A673 (cell line): ENCODE results near the gene BMERB1. TPM values are rescaled to one million over a fixed set of nuclear protein-coding genes. Genes with fewer than 3 reads are reported as not detected.
"Not testable (repeated sequence)": the region's sequence is repeated elsewhere in the genome, so short reads cannot be mapped to it uniquely, and the experiment has no call there.

Source experiments
- BruUV-seq: library from RNA; stranded (reverse); fragments of 400-500 nt; replicated peaks from 2 replicates; lab custom pipeline; 2021; lab: Mats Ljungman, UMichigan
- CTCF ChIA-PET: fragments of 300-600 bp; sonication (Branson Sonifier 250); formaldehyde crosslinking; loops from one replicate; lab custom pipeline; 2022; ENCODE audit warnings: antibody characterized with exemption; lab: Charles Lee
- POLR2A ChIA-PET: fragments of 300-600 bp; sonication (Branson Sonifier 250); formaldehyde crosslinking; loops from one replicate; lab custom pipeline; 2022; ENCODE audit warnings: antibody characterized with exemption; ENCODE audit not compliant: low non-redundant PET; lab: Charles Lee
- DNase-seq: peaks from one replicate; pipeline ENCODE4 v3.0.0-alpha.2; 2015; ENCODE audit warnings: low spot score
- H3K27ac ChIP-seq: fragments of 200-600 bp; sonication (generic); 2 replicates; pipeline ENCODE4 v1.5.1; 2016; ENCODE audit warnings: mixed run types, low read depth, mild to moderate bottlenecking, mixed read lengths, antibody characterized with exemption, low read length; ENCODE audit not compliant: poor library complexity, severe bottlenecking
- H3K27me3 ChIP-seq: fragments of 200-600 bp; sonication (generic); replicated peaks from 2 replicates; pipeline ENCODE4 v1.6.1; 2017; ENCODE audit warnings: mixed run types, low read depth, mild to moderate bottlenecking, mixed read lengths, antibody characterized with exemption, low read length; ENCODE audit not compliant: insufficient read depth, poor library complexity
- H3K36me3 ChIP-seq: fragments of 200-600 bp; sonication (generic); 2 replicates; pipeline ENCODE4 v1.6.1; 2016; ENCODE audit warnings: mixed run types, mild to moderate bottlenecking, mixed read lengths, antibody characterized with exemption, low read length; ENCODE audit not compliant: insufficient read depth, poor library complexity, severe bottlenecking
- H3K4me1 ChIP-seq: fragments of 200-600 bp; sonication (generic); 2 replicates; pipeline ENCODE4 v1.6.1; 2017; ENCODE audit warnings: mixed run types, mild to moderate bottlenecking, mixed read lengths, antibody characterized with exemption, low read length; ENCODE audit not compliant: insufficient read depth, poor library complexity, severe bottlenecking
- H3K4me3 ChIP-seq: fragments of 200-600 bp; sonication (generic); 2 replicates; pipeline ENCODE4 v1.5.1; 2016; ENCODE audit warnings: low read depth, mixed run types, mild to moderate bottlenecking, mixed read lengths, low read length; ENCODE audit not compliant: poor library complexity, severe bottlenecking
- H3K9me3 ChIP-seq: fragments of 200-600 bp; sonication (generic); 2 replicates; pipeline ENCODE4 v1.6.1; 2016; ENCODE audit warnings: mixed run types, low read depth, mild to moderate bottlenecking, mixed read lengths, antibody characterized with exemption, low read length; ENCODE audit not compliant: poor library complexity, severe bottlenecking
- EZH2 ChIP-seq: fragments of 200-600 bp; sonication (generic); IDR thresholded peaks from 2 replicates; pipeline ENCODE4 v1.6.1; 2017; ENCODE audit warnings: borderline replicate concordance, low read depth, mild to moderate bottlenecking, mixed read lengths, antibody characterized with exemption, low read length; ENCODE audit not compliant: poor library complexity, severe bottlenecking
- intact Hi-C: fragments of 100-400 bp; cut with micrococcal nuclease; formaldehyde crosslinking; loops from one replicate; pipeline ENCODE4 v1.10.0; 2022; ENCODE audit not compliant: unreplicated experiment
- total RNA-seq: library from RNA; stranded (reverse); gene quantifications from 2 replicates; pipeline ENCODE4 v1.2.3, GENCODE V29; 2021
- TF ChIP-seq, protein P1 (sequence below): fragments of 300-800, 200-600 bp; sonication (generic); conservative IDR thresholded peaks from 2 replicates; pipeline ENCODE4 v1.5.1; 2017; ENCODE audit warnings: low read depth, mild to moderate bottlenecking, antibody characterized with exemption, low read length, moderate library complexity, mixed read lengths

BMERB1 gene
- total RNA-seq, 1 experiment from 2014 or later: 11.5 TPM

DNA sequence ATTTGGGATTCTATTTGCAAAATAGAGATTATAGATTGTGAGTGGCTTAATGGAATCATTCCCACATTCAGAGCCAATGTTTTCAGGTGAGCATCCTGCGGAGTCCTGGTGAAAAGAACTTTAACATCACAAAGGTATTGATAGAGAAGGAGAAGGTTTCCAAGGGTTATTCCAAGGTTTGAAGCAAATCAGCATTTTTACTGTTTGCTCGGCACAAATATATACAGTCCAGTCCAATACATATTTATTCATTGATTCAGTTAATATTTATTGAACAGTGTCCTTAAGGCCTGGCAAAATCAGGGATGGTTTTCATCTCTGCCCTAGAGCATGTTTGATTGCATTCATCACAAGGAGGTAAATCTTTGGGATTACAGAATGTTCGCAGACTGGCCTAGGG, 32.4 kb upstream of the BMERB1 start:
- Histone ChIP-seq H3K36me3 (no peaks in the 10 kb centered on the region), H3K27ac (no peak overlapping the region), H3K4me1 (no peaks in the 10 kb centered on the region), H3K4me3 (no peak overlapping the region), H3K9me3 (no peaks in the 10 kb centered on the region), H3K27me3 (no peaks in the 10 kb centered on the region)
- DNase-seq: no peak
- intact Hi-C loops: no loop called here
- CTCF ChIA-PET: no interaction called here
- TF ChIP-seq, protein P1, sequence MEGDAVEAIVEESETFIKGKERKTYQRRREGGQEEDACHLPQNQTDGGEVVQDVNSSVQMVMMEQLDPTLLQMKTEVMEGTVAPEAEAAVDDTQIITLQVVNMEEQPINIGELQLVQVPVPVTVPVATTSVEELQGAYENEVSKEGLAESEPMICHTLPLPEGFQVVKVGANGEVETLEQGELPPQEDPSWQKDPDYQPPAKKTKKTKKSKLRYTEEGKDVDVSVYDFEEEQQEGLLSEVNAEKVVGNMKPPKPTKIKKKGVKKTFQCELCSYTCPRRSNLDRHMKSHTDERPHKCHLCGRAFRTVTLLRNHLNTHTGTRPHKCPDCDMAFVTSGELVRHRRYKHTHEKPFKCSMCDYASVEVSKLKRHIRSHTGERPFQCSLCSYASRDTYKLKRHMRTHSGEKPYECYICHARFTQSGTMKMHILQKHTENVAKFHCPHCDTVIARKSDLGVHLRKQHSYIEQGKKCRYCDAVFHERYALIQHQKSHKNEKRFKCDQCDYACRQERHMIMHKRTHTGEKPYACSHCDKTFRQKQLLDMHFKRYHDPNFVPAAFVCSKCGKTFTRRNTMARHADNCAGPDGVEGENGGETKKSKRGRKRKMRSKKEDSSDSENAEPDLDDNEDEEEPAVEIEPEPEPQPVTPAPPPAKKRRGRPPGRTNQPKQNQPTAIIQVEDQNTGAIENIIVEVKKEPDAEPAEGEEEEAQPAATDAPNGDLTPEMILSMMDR: no peak
- no peak for TF ChIP-seq EZH2
- POLR2A ChIA-PET: no interaction called here
- BruUV-seq: no TSS peak

DNA sequence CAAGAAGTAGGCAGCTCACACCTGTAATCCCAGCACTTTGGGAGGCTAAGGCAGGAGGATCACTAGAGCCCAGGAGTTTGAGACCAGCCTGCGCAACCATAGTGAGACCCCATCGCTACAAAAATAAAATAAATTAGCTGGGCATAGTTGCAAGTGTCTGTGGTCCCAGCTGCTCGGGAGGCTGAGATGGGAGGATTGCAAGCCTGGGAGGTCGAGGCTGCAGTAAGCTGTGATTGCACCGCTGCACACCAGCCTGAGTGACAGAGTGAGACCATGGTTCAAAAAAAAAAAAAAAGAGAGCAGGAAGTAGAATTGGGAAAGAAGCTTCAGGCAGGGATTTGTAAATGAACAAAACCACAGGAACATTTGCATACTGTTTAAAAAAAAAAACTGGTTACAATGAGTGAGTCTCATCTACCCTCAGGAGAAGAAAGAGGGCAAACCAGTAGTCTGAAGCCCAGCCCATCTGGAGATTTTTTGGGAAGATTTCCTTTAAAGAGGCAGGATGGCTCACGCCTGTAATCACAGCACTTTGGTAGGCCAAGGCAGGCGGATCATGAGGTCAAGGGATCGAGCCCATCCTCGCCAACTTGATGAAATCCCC, 30.9 kb upstream of the BMERB1 start:
- no TSS peak for BruUV-seq
- H3K27ac ChIP-seq: no peak overlapping the region
- H3K4me3 ChIP-seq: no peak overlapping the region
- ChIA-PET CTCF (no interaction called here), POLR2A (no interaction called here)
- TF ChIP-seq, protein P1: no peak
- TF ChIP-seq EZH2: no peak
- H3K4me1 ChIP-seq: no peaks in the 10 kb centered on the region
- H3K9me3 ChIP-seq: no peaks in the 10 kb centered on the region
- no peak for DNase-seq
- no peaks in the 10 kb centered on the region for H3K27me3 ChIP-seq
- intact Hi-C loops: no loop called here
- no peaks in the 10 kb centered on the region for H3K36me3 ChIP-seq

DNA sequence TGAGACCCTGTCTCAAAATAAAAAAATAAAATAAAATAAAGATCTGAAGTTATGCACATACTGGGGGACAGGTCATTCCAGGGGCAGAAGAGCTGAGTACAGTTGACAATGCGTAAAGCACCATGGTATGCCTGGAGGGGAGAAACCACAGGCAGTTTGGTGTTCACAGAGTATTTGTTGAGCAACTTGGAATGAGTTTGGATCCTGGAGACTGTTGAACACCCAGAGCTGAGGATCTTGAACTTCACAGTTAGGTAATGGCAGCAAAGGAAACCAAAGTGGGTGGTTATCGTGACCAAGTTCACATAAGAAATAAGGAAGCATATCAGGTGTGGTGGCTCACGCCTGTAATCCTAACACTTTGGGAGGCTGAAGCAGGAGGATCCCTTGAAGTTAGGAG, 30.3 kb upstream of the BMERB1 start:
- POLR2A ChIA-PET, H3K4me3 ChIP-seq, DNase-seq, H3K27ac ChIP-seq, BruUV-seq, H3K36me3 ChIP-seq, H3K4me1 ChIP-seq, H3K9me3 ChIP-seq, CTCF ChIA-PET, H3K27me3 ChIP-seq, intact Hi-C loops: not testable (repeated sequence)

GRCh38 chr16:15404792-15405191, 29.6 kb upstream of the BMERB1 start:
- no peak for DNase-seq
- Histone ChIP-seq H3K4me3 (no peak overlapping the region), H3K36me3 (no peaks in the 10 kb centered on the region), H3K4me1 (no peaks in the 10 kb centered on the region), H3K27ac (no peak overlapping the region), H3K27me3 (no peaks in the 10 kb centered on the region), H3K9me3 (no peaks in the 10 kb centered on the region)
- ChIA-PET CTCF (no interaction called here), POLR2A (no interaction called here)
- TF ChIP-seq, protein P1: no peak
- TF ChIP-seq EZH2: no peak
- intact Hi-C loops: no loop called here
- no TSS peak for BruUV-seq

GRCh38 chr16:15407756-15408155, 26.6 kb upstream of the BMERB1 start:
- POLR2A ChIA-PET, CTCF ChIA-PET, H3K36me3 ChIP-seq: not testable (repeated sequence)

DNA sequence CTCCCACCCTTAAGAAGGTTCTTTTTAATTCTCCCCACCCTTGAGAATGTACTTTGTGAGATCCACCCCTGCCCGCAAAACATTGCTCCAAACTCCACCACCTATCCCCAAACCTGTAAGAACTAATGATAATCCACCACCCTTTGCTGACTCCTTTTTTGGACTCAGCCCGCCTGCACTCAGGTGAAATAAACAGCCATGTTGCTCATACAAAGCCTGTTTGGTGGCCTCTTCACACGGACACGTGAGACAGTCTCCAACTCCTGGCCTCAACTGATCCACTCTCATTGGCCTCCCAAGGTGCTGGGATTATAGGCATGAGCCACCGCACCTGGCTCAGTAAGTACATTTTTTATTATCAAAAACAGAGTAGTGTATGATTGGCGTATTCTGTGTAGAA, 24.9 kb upstream of the BMERB1 start:
- intact Hi-C loops, H3K27me3 ChIP-seq, BruUV-seq, H3K27ac ChIP-seq, H3K4me1 ChIP-seq, DNase-seq, H3K9me3 ChIP-seq, H3K36me3 ChIP-seq, POLR2A ChIA-PET, H3K4me3 ChIP-seq, CTCF ChIA-PET: not testable (repeated sequence)

More at GRCh38 chr16:15407756-15408155, 26.6 kb upstream of the BMERB1 start:
- H3K27ac ChIP-seq, H3K4me1 ChIP-seq, BruUV-seq, intact Hi-C loops, H3K9me3 ChIP-seq, H3K4me3 ChIP-seq, DNase-seq, H3K27me3 ChIP-seq: not testable (repeated sequence)
